IMR-90 (cell line): ENCODE data around the gene COL28A1. TPM values are rescaled to one million over a fixed set of nuclear protein-coding genes. Genes with fewer than 3 reads are reported as not detected.

ENCODE experiments used
- ATAC-seq: fragments of 200-7000 bp; cut with Tn5 transposase; 2 replicates; pipeline ENCODE4 v1.9.1; 2020; ENCODE audit warnings: low read depth, mild to moderate bottlenecking, moderate library complexity
- BruUV-seq: library from RNA; stranded (reverse); fragments of 400-500 nt; replicated peaks from 2 replicates; lab custom pipeline; 2021; lab: Mats Ljungman, UMichigan
- CTCF ChIA-PET: fragments of 300-600 bp; formaldehyde crosslinking; extraction: SDS; loops from one replicate; lab custom pipeline; 2021; ENCODE audit warnings: antibody characterized with exemption; lab: Yijun Ruan, JAX
- POLR2A ChIA-PET: fragments of 300-600 bp; sonication (Branson Sonifier 250); formaldehyde crosslinking; loops from one replicate; lab custom pipeline; 2022; ENCODE audit warnings: antibody characterized with exemption; ENCODE audit not compliant: unreplicated experiment; lab: Charles Lee
- DNase-seq: peaks from one replicate; pipeline ENCODE4 v3.0.0; 2013
- H2AFZ ChIP-seq: replicated peaks from 2 replicates; pipeline ENCODE3; 2013; ENCODE audit warnings: low read length, mild to moderate bottlenecking; ENCODE audit not compliant: poor library complexity
- H2AK5ac ChIP-seq: 2 replicates; pipeline ENCODE4 v1.6.1; 2013; ENCODE audit warnings: low read depth, low read length, inconsistent platforms
- H2AK9ac ChIP-seq: replicated peaks from 2 replicates; pipeline ENCODE3; 2013; ENCODE audit warnings: mild to moderate bottlenecking, low read depth, low read length, moderate library complexity; ENCODE audit not compliant: poor library complexity
- H2BK120ac ChIP-seq: 2 replicates; pipeline ENCODE4 v1.6.1; 2013; ENCODE audit warnings: low read depth, low read length, inconsistent platforms
- H2BK15ac ChIP-seq: 3 replicates; pipeline ENCODE4 v1.6.1; 2013; ENCODE audit warnings: low read depth, low read length, inconsistent platforms
- H2BK20ac ChIP-seq: 2 replicates; pipeline ENCODE4 v1.6.1; 2013; ENCODE audit warnings: low read depth, mild to moderate bottlenecking, inconsistent platforms, low read length, moderate library complexity
- H2BK5ac ChIP-seq: 2 replicates; pipeline ENCODE4 v1.6.1; 2013; ENCODE audit warnings: mild to moderate bottlenecking, low read depth, low read length, inconsistent platforms; ENCODE audit not compliant: poor library complexity, severe bottlenecking
- H3K14ac ChIP-seq: replicated peaks from 2 replicates; pipeline ENCODE4 v1.6.1; 2013; ENCODE audit warnings: low read depth, low read length, inconsistent platforms
- H3K18ac ChIP-seq: 2 replicates; pipeline ENCODE4 v1.6.1; 2013; ENCODE audit warnings: low read depth, low read length, control low read depth
- H3K23ac ChIP-seq: 2 replicates; pipeline ENCODE4 v1.6.1; 2013; ENCODE audit warnings: low read depth, low read length, inconsistent platforms
- H3K27ac ChIP-seq: 2 replicates; pipeline ENCODE4 v1.5.1; 2013; ENCODE audit warnings: mild to moderate bottlenecking, control low read depth, low read length; ENCODE audit not compliant: insufficient read depth
- H3K27me3 ChIP-seq: 2 replicates; pipeline ENCODE4 v1.6.1; 2013; ENCODE audit warnings: low read length; ENCODE audit not compliant: control insufficient read depth, insufficient read depth
- H3K36me3 ChIP-seq: 2 replicates; pipeline ENCODE4 v1.6.1; 2013; ENCODE audit warnings: low read length, mixed read lengths; ENCODE audit not compliant: control insufficient read depth, insufficient read depth
- H3K4ac ChIP-seq: 2 replicates; pipeline ENCODE4 v1.6.1; 2013; ENCODE audit warnings: low read depth, low read length, inconsistent platforms
- H3K4me1 ChIP-seq: 2 replicates; pipeline ENCODE4 v1.6.1; 2013; ENCODE audit warnings: low read length, mixed read lengths; ENCODE audit not compliant: control insufficient read depth, insufficient read depth
- H3K4me2 ChIP-seq: 2 replicates; pipeline ENCODE4 v1.6.1; 2013; ENCODE audit warnings: low read depth, mild to moderate bottlenecking, control low read depth, low read length, moderate library complexity
- H3K4me3 ChIP-seq: 2 replicates; pipeline ENCODE4 v1.5.1; 2013; ENCODE audit warnings: low read depth, mild to moderate bottlenecking, control low read depth, low read length, moderate library complexity; ENCODE audit not compliant: insufficient read depth
- H3K56ac ChIP-seq: 2 replicates; pipeline ENCODE4 v1.6.1; 2013; ENCODE audit warnings: low read length, inconsistent platforms; ENCODE audit not compliant: insufficient read depth; ENCODE audit errors: extremely low read depth
- H3K79me1 ChIP-seq, 2 experiments: 2 replicates each; pipeline ENCODE4 v1.6.1; 2013; ENCODE audit warnings: low read length in 2 of 2, inconsistent platforms in 1 of 2, low read depth in 1 of 2
- H3K9ac ChIP-seq: 2 replicates; pipeline ENCODE4 v1.6.1; 2013; ENCODE audit warnings: low read depth, low read length, control low read depth
- H3K9me1 ChIP-seq: 2 replicates; pipeline ENCODE4 v1.6.1; 2013; ENCODE audit warnings: low read length, inconsistent platforms; ENCODE audit not compliant: insufficient read depth
- H3K9me3 ChIP-seq: 2 replicates; pipeline ENCODE4 v1.6.1; 2013; ENCODE audit warnings: low read length; ENCODE audit not compliant: control insufficient read depth, insufficient read depth
- H4K20me1 ChIP-seq: 2 replicates; pipeline ENCODE4 v1.6.1; 2013; ENCODE audit warnings: low read length, inconsistent platforms; ENCODE audit not compliant: insufficient read depth
- H4K5ac ChIP-seq: 2 replicates; pipeline ENCODE4 v1.6.1; 2013; ENCODE audit warnings: mild to moderate bottlenecking, low read depth, low read length, control low read depth
- H4K8ac ChIP-seq, 2 experiments: 2 replicates each; pipeline ENCODE4 v1.6.1; 2013; ENCODE audit warnings: low read depth in 2 of 2, low read length in 2 of 2, control low read depth in 1 of 2, inconsistent platforms in 1 of 2
- H4K91ac ChIP-seq: 2 replicates; pipeline ENCODE4 v1.6.1; 2013; ENCODE audit warnings: low read depth, low read length, inconsistent platforms; ENCODE audit not compliant: insufficient read depth
- CHD1 ChIP-seq: IDR thresholded peaks from 2 replicates; pipeline ENCODE4 v1.6.1; 2012; ENCODE audit warnings: low read depth, low read length, improper control_type of control experiment
- MXI1 ChIP-seq: IDR thresholded peaks from 2 replicates; pipeline ENCODE4 v1.6.1; 2012; ENCODE audit warnings: low read depth, mild to moderate bottlenecking, low read length, moderate library complexity, borderline replicate concordance
- WGBS, 2 experiments: methylation state at CpG; one replicate each; pipeline versions ENCODE4 v1.1.5 to v1.1.7; 2013; ENCODE audit warnings: missing lambda C conversion rate in 2 of 2; ENCODE audit not compliant: insufficient read length in 1 of 2; ENCODE audit errors: extremely low coverage in 2 of 2; 5-methylcytosine and 5-hydroxymethylcytosine counted together
- dilution Hi-C: fragments of 300-500 bp; cut with HindIII; formaldehyde crosslinking; loops from one replicate; pipeline ENCODE4 v1.14.3; 2018; ENCODE audit warnings: low sequenced_read_pairs; ENCODE audit not compliant: unreplicated experiment
- in situ Hi-C: fragments of 300-500 bp; cut with MboI; formaldehyde crosslinking; loops from 3 replicates; pipeline ENCODE4 v1.14.3; 2019; ENCODE audit warnings: low sequenced_read_pairs, inconsistent platforms, mixed read lengths
- intact Hi-C: fragments of 100-400 bp; cut with micrococcal nuclease; formaldehyde crosslinking; loops from 2 replicates; pipeline ENCODE4 v1.10.0; 2022
- polyA plus RNA-seq, 3 experiments: library from polyadenylated mRNA; depleted of rRNA; stranded (reverse); fragments of >200 nt; gene quantifications; 2 replicates each; pipeline ENCODE4 v1.2.3, GENCODE V29; 2012; ENCODE audit warnings: low replicate concordance in 1 of 3
- total RNA-seq: library from RNA; depleted of rRNA; stranded (reverse); fragments of >200 nt; gene quantifications from 2 replicates; pipeline ENCODE4 v1.2.3, GENCODE V29; 2012
- TF ChIP-seq, protein P1 (sequence below): fragments of 150-350 bp; IDR thresholded peaks from 2 replicates; pipeline ENCODE4 v1.6.1; 2017; ENCODE audit warnings: mild to moderate bottlenecking, antibody characterized with exemption, low read length, low read depth

COL28A1 gene
- total and polyA plus RNA-seq, 2 of the 4 experiments (the other 2 are of a cell fraction): under 0.01 to 0.05 TPM

DNA sequence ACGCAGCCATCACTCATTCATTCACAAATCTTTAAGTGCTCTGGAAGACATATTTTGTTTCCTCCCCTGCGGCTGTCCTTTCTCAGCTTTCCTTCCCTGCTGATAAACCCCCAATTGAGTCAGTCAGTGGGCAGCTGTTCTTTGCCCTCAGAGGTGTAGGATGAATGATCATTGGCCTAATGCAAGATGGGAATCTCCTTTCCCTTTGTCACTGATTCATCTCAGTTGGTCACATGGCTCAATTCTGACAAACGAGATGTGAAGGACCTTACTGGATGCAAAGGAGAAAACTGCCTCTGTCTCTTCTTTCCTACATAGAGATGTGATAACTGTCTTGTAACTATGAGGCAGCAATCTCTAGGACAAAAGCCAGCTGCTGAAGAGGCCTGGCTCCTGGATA lies 44.6 kb downstream of the COL28A1 start:
- H2BK20ac ChIP-seq: peak overlapping the region; percentile 55; the same call in 1 of the 2 replicates
- H2BK120ac ChIP-seq: peak overlapping the region; percentile 76
- no peaks in the 10 kb centered on the region for H3K9me3 ChIP-seq
- ATAC-seq (no peak), DNase-seq (peak; percentile 52)
- peak overlapping the region; percentile 16 for H2AK5ac ChIP-seq
- peak overlapping the region; percentile 38; the same call in 1 of the 2 replicates for H3K23ac ChIP-seq
- no TSS peak for BruUV-seq
- in situ Hi-C loops: no loop called here
- peaks cover 10% of the 10 kb centered on the region for H3K4me1 ChIP-seq
- no peak overlapping the region; the same call in 1 of the 2 replicates for H3K18ac ChIP-seq
- peak overlapping the region; percentile 78 for H2AFZ ChIP-seq
- H3K14ac ChIP-seq: peak overlapping the region; percentile 63; the same call in 1 of the 2 replicates
- H3K27me3 ChIP-seq: no peaks in the 10 kb centered on the region
- no peak overlapping the region for H3K56ac ChIP-seq
- H4K91ac ChIP-seq: peak overlapping the region; percentile 45; the same call in 1 of the 2 replicates
- H4K8ac ChIP-seq: peak overlapping the region in 1 of 2 experiments; percentile 64; a peak in 1 of 4 replicates
- peak overlapping the region; percentile 65 for H3K4ac ChIP-seq
- WGBS, 2 experiments: 67% methylated on average over 1 of the region's 3 CpGs; no CpG with 5 or more reads in 1 of the 2 experiments
- CTCF ChIA-PET: no interaction called here
- intact Hi-C loops: no loop called here
- H3K36me3 ChIP-seq: no peaks in the 10 kb centered on the region
- H3K79me1 ChIP-seq: no peaks in the 10 kb centered on the region
- H3K9ac ChIP-seq: no peak overlapping the region
- POLR2A ChIA-PET: interaction anchor here (0.5 kb wide), 1 partner anchor 207 kb away, joined by 8 read pairs; no protein-coding TSS in a partner anchor
- H2BK15ac ChIP-seq: peak overlapping the region; percentile 66; the same call in 1 of the 3 replicates
- peaks cover 4% of the 10 kb centered on the region; the same call in 1 of the 2 replicates for H3K9me1 ChIP-seq
- no peak overlapping the region for H3K4me2 ChIP-seq
- no peak overlapping the region for H2AK9ac ChIP-seq
- no peak overlapping the region for H4K5ac ChIP-seq
- H4K20me1 ChIP-seq: no peaks in the 10 kb centered on the region
- H2BK5ac ChIP-seq: peak overlapping the region; percentile 70
- TF ChIP-seq CHD1 (no peak), MXI1 (no peak)
- TF ChIP-seq, protein P1, sequence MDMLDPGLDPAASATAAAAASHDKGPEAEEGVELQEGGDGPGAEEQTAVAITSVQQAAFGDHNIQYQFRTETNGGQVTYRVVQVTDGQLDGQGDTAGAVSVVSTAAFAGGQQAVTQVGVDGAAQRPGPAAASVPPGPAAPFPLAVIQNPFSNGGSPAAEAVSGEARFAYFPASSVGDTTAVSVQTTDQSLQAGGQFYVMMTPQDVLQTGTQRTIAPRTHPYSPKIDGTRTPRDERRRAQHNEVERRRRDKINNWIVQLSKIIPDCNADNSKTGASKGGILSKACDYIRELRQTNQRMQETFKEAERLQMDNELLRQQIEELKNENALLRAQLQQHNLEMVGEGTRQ: 0 out of 2 replicates have a peak, but pooled peaks have one; percentile 31
- H3K27ac ChIP-seq: no peak overlapping the region
- dilution Hi-C loops: no loop called here
- H3K4me3 ChIP-seq: no peak overlapping the region
